ENCODE measurements around the gene DNAH5. TPM values are rescaled to one million over a fixed set of nuclear protein-coding genes. Genes with fewer than 3 reads are reported as not detected.

Gene DNAH5
- total RNA-seq, 2 donors from 2014 or later = 0.14 to 0.68 TPM

DNA sequence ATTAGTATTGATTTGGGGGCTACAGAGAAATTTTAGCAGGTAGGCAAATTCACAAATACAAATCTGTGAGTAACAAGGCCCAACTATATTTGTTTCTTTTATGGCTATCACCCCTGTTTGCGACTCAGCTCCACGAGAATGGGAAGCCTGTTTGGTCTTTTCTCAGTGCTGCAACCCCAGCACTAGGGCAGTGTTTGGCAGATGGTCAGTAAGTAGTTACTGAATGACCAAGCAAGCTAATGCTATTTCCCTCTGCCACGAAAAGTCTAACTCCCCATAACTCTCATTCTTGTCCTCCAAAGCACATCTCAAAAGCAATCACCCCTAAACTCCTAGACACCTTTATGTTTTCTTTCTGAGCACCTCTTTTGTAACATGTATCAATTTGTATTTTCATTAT lies 245.6 kb downstream of the DNAH5 start:
- Histone ChIP-seq H3K4me3 (no peak overlapping the region), H3K4me1 (ENCODE audit: control insufficient read depth in 1 of 2, low read depth in 2 of 2) (no peaks in the 10 kb centered on the region), H3K27me3 (replicated peaks; ENCODE audit: insufficient read depth) (no peaks in the 10 kb centered on the region), H3K36me3 (no peaks in the 10 kb centered on the region), H3K9me3 (no peaks in the 10 kb centered on the region), H3K27ac (no peak overlapping the region)
- DNase-seq (ENCODE audit: low spot score) (no peak), ATAC-seq (ENCODE audit: insufficient number of reproducible peaks, low FRiP score, low read depth) (no peak)
- TF ChIP-seq, protein P1, sequence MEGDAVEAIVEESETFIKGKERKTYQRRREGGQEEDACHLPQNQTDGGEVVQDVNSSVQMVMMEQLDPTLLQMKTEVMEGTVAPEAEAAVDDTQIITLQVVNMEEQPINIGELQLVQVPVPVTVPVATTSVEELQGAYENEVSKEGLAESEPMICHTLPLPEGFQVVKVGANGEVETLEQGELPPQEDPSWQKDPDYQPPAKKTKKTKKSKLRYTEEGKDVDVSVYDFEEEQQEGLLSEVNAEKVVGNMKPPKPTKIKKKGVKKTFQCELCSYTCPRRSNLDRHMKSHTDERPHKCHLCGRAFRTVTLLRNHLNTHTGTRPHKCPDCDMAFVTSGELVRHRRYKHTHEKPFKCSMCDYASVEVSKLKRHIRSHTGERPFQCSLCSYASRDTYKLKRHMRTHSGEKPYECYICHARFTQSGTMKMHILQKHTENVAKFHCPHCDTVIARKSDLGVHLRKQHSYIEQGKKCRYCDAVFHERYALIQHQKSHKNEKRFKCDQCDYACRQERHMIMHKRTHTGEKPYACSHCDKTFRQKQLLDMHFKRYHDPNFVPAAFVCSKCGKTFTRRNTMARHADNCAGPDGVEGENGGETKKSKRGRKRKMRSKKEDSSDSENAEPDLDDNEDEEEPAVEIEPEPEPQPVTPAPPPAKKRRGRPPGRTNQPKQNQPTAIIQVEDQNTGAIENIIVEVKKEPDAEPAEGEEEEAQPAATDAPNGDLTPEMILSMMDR (IDR thresholded peaks at IDR 0.05) = no peak

DNA sequence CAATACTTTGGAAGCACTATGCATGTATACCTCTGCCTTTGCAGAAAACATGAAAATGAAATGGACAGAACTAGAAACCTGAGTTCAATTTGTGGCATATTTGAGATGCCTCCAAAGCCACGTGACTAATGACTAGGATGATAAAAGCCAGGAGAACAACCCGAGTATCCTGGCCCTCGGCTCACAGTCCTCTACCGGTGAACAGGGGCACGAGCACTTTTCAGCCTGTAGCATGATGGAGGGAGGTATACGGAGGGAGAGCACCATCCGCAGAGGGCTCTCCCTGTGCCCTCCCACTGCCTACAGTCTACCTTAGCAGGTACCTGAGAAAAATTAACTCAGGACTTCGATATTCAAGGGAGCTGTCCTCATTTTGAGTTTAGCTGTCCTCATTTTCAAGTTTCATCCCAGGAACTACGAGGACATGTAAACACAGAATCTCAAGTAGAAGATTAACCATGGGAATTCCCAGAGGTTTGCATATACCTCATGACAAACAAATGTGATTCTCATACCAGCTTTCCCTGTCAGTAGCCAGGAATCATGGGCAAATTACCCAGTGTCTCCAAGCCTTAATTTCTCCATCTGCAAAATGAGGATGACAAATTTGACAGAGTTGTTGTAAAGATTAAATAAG lies 249.3 kb downstream of the DNAH5 start:
- Histone ChIP-seq H3K4me1 (ENCODE audit: control insufficient read depth in 1 of 2, low read depth in 2 of 2) (no peaks in the 10 kb centered on the region), H3K27me3 (replicated peaks; ENCODE audit: insufficient read depth) (no peaks in the 10 kb centered on the region), H3K4me3 (no peak overlapping the region), H3K27ac (no peak overlapping the region), H3K36me3 (no peaks in the 10 kb centered on the region), H3K9me3 (no peaks in the 10 kb centered on the region)
- DNase-seq (ENCODE audit: low spot score) = no peak
- no peak for ATAC-seq (ENCODE audit: insufficient number of reproducible peaks, low FRiP score, low read depth)
- TF ChIP-seq, protein P1 (IDR thresholded peaks at IDR 0.05) = no peak

DNA sequence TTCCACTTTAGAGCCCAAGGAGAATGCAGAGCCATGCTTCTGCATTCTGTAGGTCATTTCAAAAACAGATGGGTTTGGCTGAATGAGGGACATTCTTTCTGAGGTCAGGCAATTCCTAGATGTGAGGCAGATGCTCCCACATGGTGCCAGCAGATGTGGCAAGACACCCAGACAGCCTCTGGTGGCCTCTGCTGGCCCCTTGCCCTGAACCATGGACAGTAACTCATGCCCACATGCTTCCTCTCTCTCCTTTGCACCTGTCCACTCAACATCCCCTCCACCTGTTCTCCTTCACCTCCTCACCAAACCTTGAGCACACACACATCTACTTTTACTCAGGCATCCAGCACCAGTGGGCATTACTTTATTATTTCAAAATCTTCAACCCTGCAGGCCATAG lies 252.3 kb downstream of the DNAH5 start:
- no peak for DNase-seq (ENCODE audit: low spot score)
- H3K27ac ChIP-seq = no peak overlapping the region
- H3K4me3 ChIP-seq = no peak overlapping the region
- no peak for ATAC-seq (ENCODE audit: insufficient number of reproducible peaks, low FRiP score, low read depth)
- TF ChIP-seq, protein P1 (IDR thresholded peaks at IDR 0.05) = no peak
- H3K9me3 ChIP-seq = peaks cover 3% of the 10 kb centered on the region
- H3K4me1 ChIP-seq (ENCODE audit: control insufficient read depth in 1 of 2, low read depth in 2 of 2) = no peaks in the 10 kb centered on the region
- no peaks in the 10 kb centered on the region for H3K27me3 ChIP-seq (replicated peaks; ENCODE audit: insufficient read depth)
- H3K36me3 ChIP-seq = no peaks in the 10 kb centered on the region

DNA sequence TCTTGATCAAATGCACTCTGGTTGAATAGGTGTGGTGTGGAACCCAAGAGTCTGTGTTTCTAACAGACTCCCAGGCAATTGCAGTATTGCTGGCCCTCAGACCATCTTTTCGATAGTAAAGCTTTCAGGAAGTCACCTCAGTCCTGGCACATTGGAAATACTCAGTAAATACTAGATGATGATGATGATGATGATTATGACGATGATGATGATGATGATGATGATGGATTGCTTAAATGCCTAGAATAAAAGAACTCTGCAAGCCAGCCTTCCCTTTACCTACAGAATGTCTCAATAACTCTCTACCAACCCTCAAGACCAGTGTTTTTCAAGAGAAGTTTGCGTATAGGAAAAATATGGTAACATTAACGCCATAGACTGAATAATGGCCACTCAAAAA lies 268.0 kb downstream of the DNAH5 start:
- TF ChIP-seq, protein P1 (IDR thresholded peaks at IDR 0.05) = no peak
- no peaks in the 10 kb centered on the region for H3K36me3 ChIP-seq
- ATAC-seq (ENCODE audit: insufficient number of reproducible peaks, low FRiP score, low read depth) (no peak), DNase-seq (ENCODE audit: low spot score) (no peak)
- no peaks in the 10 kb centered on the region for H3K27me3 ChIP-seq (replicated peaks; ENCODE audit: insufficient read depth)
- H3K4me1 ChIP-seq (ENCODE audit: control insufficient read depth in 1 of 2, low read depth in 2 of 2) = no peaks in the 10 kb centered on the region
- no peak overlapping the region for H3K27ac ChIP-seq
- no peaks in the 10 kb centered on the region for H3K9me3 ChIP-seq
- no peak overlapping the region for H3K4me3 ChIP-seq

DNA sequence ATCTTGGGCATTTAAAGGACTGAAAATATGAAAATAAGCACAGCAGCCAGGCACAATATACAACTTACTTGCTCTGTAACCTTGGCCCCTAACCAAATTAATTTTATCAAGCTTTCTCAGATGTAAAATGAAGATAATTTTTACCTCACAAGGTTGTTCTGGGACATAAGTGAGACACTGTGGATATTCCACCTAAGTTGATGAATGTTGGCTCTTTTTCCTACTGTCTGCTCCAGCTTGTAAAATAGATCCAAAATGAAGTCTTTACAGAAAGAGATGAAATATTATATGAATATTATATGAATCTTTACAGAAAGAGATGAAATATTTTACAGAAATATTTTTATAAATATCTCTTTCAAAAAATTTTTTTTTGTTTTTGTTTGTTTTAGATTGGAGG lies 270.1 kb downstream of the DNAH5 start:
- TF ChIP-seq, protein P1 (IDR thresholded peaks at IDR 0.05) = no peak
- Histone ChIP-seq H3K9me3 (no peaks in the 10 kb centered on the region), H3K4me3 (no peak overlapping the region), H3K27ac (no peak overlapping the region), H3K36me3 (no peaks in the 10 kb centered on the region), H3K27me3 (replicated peaks; ENCODE audit: insufficient read depth) (no peaks in the 10 kb centered on the region), H3K4me1 (ENCODE audit: control insufficient read depth in 1 of 2, low read depth in 2 of 2) (no peaks in the 10 kb centered on the region)
- ATAC-seq (ENCODE audit: insufficient number of reproducible peaks, low FRiP score, low read depth) (no peak), DNase-seq (ENCODE audit: low spot score) (no peak)
